HCT116 (cell line): ENCODE results near the gene GP9. TPM values are rescaled to one million over a fixed set of nuclear protein-coding genes. Genes with fewer than 3 reads are reported as not detected.
A peak's percentile ranks its signal among the peaks of the same experiment; 100 is the strongest.

Source experiments
- ATAC-seq: fragments of 200-7000 bp; cut with Tn5 transposase; 2 replicates; pipeline ENCODE4 v1.9.1; 2020; ENCODE audit warnings: mild to moderate bottlenecking, moderate library complexity
- BruUV-seq: library from RNA; stranded (reverse); fragments of 400-500 nt; replicated peaks from 2 replicates; lab custom pipeline; 2021; lab: Mats Ljungman, UMichigan
- CTCF ChIA-PET: fragments of 300-600 bp; sonication (Branson Sonifier 250); formaldehyde crosslinking; loops from one replicate; lab custom pipeline; 2021; ENCODE audit warnings: antibody characterized with exemption; lab: Charles Lee
- POLR2A ChIA-PET: fragments of 300-600, 350-600 bp; sonication (Branson Sonifier 250); formaldehyde crosslinking; loops from one replicate; lab custom pipeline; 2021; ENCODE audit warnings: antibody characterized with exemption; lab: Charles Lee
- RAD21 ChIA-PET, 2 experiments: fragments of 300-600 bp; sonication (Branson Sonifier 250); formaldehyde crosslinking; loops; one replicate each; lab custom pipeline; 2023; ENCODE audit warnings: low total read pairs in 2 of 2; ENCODE audit not compliant: uncharacterized antibody in 2 of 2, unreplicated experiment in 2 of 2, low non-redundant PET in 1 of 2; lab: Charles Lee
- DNase-seq: peaks from one replicate; pipeline ENCODE4 v3.0.0-alpha.2; 2010; ENCODE audit warnings: low read depth, low spot score
- H2AFZ ChIP-seq: fragments of 200-600 bp; shearing (Covaris generic), sonication (generic); 2 replicates; pipeline ENCODE4 v1.6.1; 2017; ENCODE audit warnings: low read depth, mixed run types, mixed read lengths, antibody characterized with exemption, low read length; ENCODE audit not compliant: poor library complexity, severe bottlenecking
- H3K27ac ChIP-seq: 2 replicates; pipeline ENCODE4 v1.5.1; 2012; ENCODE audit warnings: low read depth, low read length
- H3K27me3 ChIP-seq: fragments of 200-600 bp; sonication (generic); 2 replicates; pipeline ENCODE4 v1.6.1; 2016; ENCODE audit warnings: mixed run types, low read length, mixed read lengths; ENCODE audit not compliant: insufficient read depth
- H3K36me3 ChIP-seq, 2 experiments: fragments of 200-500 bp in 1 of 2; fragments of 200-600 bp in 1 of 2; sonication (Bioruptor generic) in 1 of 2; sonication (generic) in 1 of 2; 2 replicates each; pipeline versions ENCODE4 v1.5.1 to v1.6.1; 2014 to 2016; ENCODE audit warnings: low read length in 2 of 2, inconsistent platforms in 1 of 2, mixed read lengths in 1 of 2, mixed run types in 1 of 2; ENCODE audit not compliant: insufficient read depth in 2 of 2, control insufficient read depth in 1 of 2
- H3K4me1 ChIP-seq, 2 experiments: fragments of 200-600 bp in 1 of 2; sonication (generic) in 1 of 2; 2 replicates each; pipeline versions ENCODE4 v1.5.1 to v1.6.1; 2012 to 2017; ENCODE audit warnings: low read length in 2 of 2, inconsistent platforms in 1 of 2, mild to moderate bottlenecking in 1 of 2, mixed read lengths in 1 of 2, mixed run types in 1 of 2, moderate library complexity in 1 of 2; ENCODE audit not compliant: insufficient read depth in 2 of 2, control insufficient read depth in 1 of 2
- H3K4me2 ChIP-seq: fragments of 200-600 bp; sonication (generic); 2 replicates; pipeline ENCODE4 v1.6.1; 2017; ENCODE audit warnings: mixed run types, low read length, mixed read lengths
- H3K4me3 ChIP-seq, 2 experiments: fragments of 200-600 bp in 1 of 2; sonication (generic) in 1 of 2; replicated peaks in 1 of 2; 2 replicates each; pipeline ENCODE4 v1.5.1; 2011 to 2016; ENCODE audit warnings: low read length in 2 of 2, control low read depth in 1 of 2, low read depth in 1 of 2, mild to moderate bottlenecking in 1 of 2, mixed read lengths in 1 of 2, mixed run types in 1 of 2
- H3K79me2 ChIP-seq: fragments of 200-600 bp; sonication (generic); 2 replicates; pipeline ENCODE4 v1.6.1; 2017; ENCODE audit warnings: mild to moderate bottlenecking, mixed run types, low read length, moderate library complexity, mixed read lengths; ENCODE audit not compliant: insufficient read depth
- H3K9ac ChIP-seq: fragments of 200-600 bp; sonication (generic); 2 replicates; pipeline ENCODE4 v1.6.1; 2016; ENCODE audit warnings: low read length, mixed read lengths
- H3K9me2 ChIP-seq: fragments of 200-600 bp; sonication (generic), shearing (Covaris generic); 2 replicates; pipeline ENCODE4 v1.6.1; 2017; ENCODE audit warnings: mixed run types, mild to moderate bottlenecking, moderate library complexity; ENCODE audit not compliant: insufficient read depth
- H3K9me3 ChIP-seq, 2 experiments: fragments of 200-500 bp in 1 of 2; fragments of 200-600 bp in 1 of 2; sonication (Bioruptor generic) in 1 of 2; sonication (generic) in 1 of 2; 2 replicates each; pipeline ENCODE4 v1.6.1; 2014 to 2017; ENCODE audit warnings: low read length in 2 of 2, mixed read lengths in 2 of 2, inconsistent platforms in 1 of 2, low read depth in 1 of 2, mild to moderate bottlenecking in 1 of 2, mixed run types in 1 of 2, moderate library complexity in 1 of 2; ENCODE audit not compliant: control insufficient read depth in 1 of 2, insufficient read depth in 1 of 2
- H4K20me1 ChIP-seq: fragments of 200-600 bp; sonication (generic), shearing (Covaris generic); 2 replicates; pipeline ENCODE4 v1.6.1; 2017; ENCODE audit warnings: mixed run types, mild to moderate bottlenecking, moderate library complexity; ENCODE audit not compliant: insufficient read depth
- CBX3 ChIP-seq: IDR thresholded peaks from 2 replicates; pipeline ENCODE4 v1.6.1; 2012; ENCODE audit warnings: low read depth
- EGR1 ChIP-seq: IDR thresholded peaks from 2 replicates; pipeline ENCODE4 v1.6.1; 2012; ENCODE audit warnings: low read depth
- ELF1 ChIP-seq: IDR thresholded peaks from 2 replicates; pipeline ENCODE4 v1.6.1; 2012; ENCODE audit warnings: low read depth, borderline replicate concordance
- EZH2 ChIP-seq: fragments of 200-600 bp; sonication (generic); IDR thresholded peaks from 2 replicates; pipeline ENCODE4 v1.6.1; 2017; ENCODE audit warnings: antibody characterized with exemption, mixed run types
- EZH2phosphoT487 ChIP-seq: fragments of 200-600 bp; IDR thresholded peaks from 2 replicates; pipeline ENCODE4 v1.6.1; 2018; ENCODE audit warnings: antibody characterized with exemption, borderline replicate concordance
- FOSL1 ChIP-seq: IDR thresholded peaks from 2 replicates; pipeline ENCODE4 v1.6.1; 2012; ENCODE audit warnings: low read depth
- MAX ChIP-seq: IDR thresholded peaks from 2 replicates; pipeline ENCODE4 v1.6.1; 2012
- POLR2A ChIP-seq: IDR thresholded peaks from 2 replicates; pipeline ENCODE4 v1.7.0; 2011; ENCODE audit warnings: borderline replicate concordance; ENCODE audit not compliant: insufficient read depth, insufficient read length; ENCODE audit errors: extremely low read depth
- POLR2AphosphoS5 ChIP-seq: IDR thresholded peaks from 2 replicates; pipeline ENCODE4 v1.6.1; 2011; ENCODE audit warnings: mild to moderate bottlenecking, low read depth, low read length, moderate library complexity
- RAD21 ChIP-seq: IDR thresholded peaks from 2 replicates; pipeline ENCODE4 v1.6.1; 2012; ENCODE audit warnings: low read depth, mild to moderate bottlenecking
- SIN3A ChIP-seq: IDR thresholded peaks from 2 replicates; pipeline ENCODE4 v1.6.1; 2012; ENCODE audit warnings: low read depth
- SP1 ChIP-seq: IDR thresholded peaks from 2 replicates; pipeline ENCODE4 v1.6.1; 2012; ENCODE audit warnings: low read depth
- SRF ChIP-seq: IDR thresholded peaks from 2 replicates; pipeline ENCODE4 v1.6.1; 2012; ENCODE audit warnings: low read depth
- TCF7L2 ChIP-seq: IDR thresholded peaks from 2 replicates; pipeline ENCODE4 v1.7.0; 2011; ENCODE audit warnings: borderline replicate concordance, inconsistent platforms; ENCODE audit not compliant: insufficient read depth, insufficient read length; ENCODE audit errors: extremely low read depth
- ZFX ChIP-seq: fragments of 450-650 bp; IDR thresholded peaks from 2 replicates; pipeline ENCODE4 v1.6.1; 2017
- ZNF274 ChIP-seq: fragments of 200-500 bp; sonication (Bioruptor generic); IDR thresholded peaks from 2 replicates; pipeline ENCODE4 v1.6.1; 2014; ENCODE audit warnings: mild to moderate bottlenecking, low read depth, low read length, inconsistent platforms
- intact Hi-C: fragments of 100-400 bp; cut with micrococcal nuclease; formaldehyde crosslinking; loops from 2 replicates; pipeline ENCODE4 v1.10.0; 2022
- total RNA-seq: library from RNA; stranded (reverse); gene quantifications from one replicate; pipeline ENCODE4 v1.2.1, GENCODE V29; 2021; ENCODE audit not compliant: unreplicated experiment
- TF ChIP-seq, protein P1 (sequence below): IDR thresholded peaks from 2 replicates; pipeline ENCODE4 v1.6.1; 2011; ENCODE audit warnings: mild to moderate bottlenecking, low read length, moderate library complexity; ENCODE audit not compliant: insufficient replicate concordance; ENCODE audit errors: extremely low read depth
- TF ChIP-seq, protein P2 (sequence below), 3 experiments: fragments of 200-600 bp in 1 of 3; sonication (generic) in 1 of 3; IDR thresholded peaks in 2 of 3; conservative IDR thresholded peaks in 1 of 3; 2 replicates each; pipeline ENCODE4 v1.5.1; 2012 to 2017; ENCODE audit warnings: low read depth in 2 of 3, low read length in 2 of 3, antibody characterized with exemption in 1 of 3, borderline replicate concordance in 1 of 3, control low read depth in 1 of 3, mild to moderate bottlenecking in 1 of 3, mixed read lengths in 1 of 3, mixed run types in 1 of 3, moderate library complexity in 1 of 3; ENCODE audit not compliant: insufficient read depth in 1 of 3
- TF ChIP-seq, protein P3 (sequence below): IDR thresholded peaks from 2 replicates; pipeline ENCODE4 v1.6.1; 2012
- TF ChIP-seq, protein P4 (sequence below): IDR thresholded peaks from 2 replicates; pipeline ENCODE4 v1.6.1; 2012; ENCODE audit warnings: low read depth

Gene GP9
- total RNA-seq, 1 experiment from 2014 or later, result not detected

DNA sequence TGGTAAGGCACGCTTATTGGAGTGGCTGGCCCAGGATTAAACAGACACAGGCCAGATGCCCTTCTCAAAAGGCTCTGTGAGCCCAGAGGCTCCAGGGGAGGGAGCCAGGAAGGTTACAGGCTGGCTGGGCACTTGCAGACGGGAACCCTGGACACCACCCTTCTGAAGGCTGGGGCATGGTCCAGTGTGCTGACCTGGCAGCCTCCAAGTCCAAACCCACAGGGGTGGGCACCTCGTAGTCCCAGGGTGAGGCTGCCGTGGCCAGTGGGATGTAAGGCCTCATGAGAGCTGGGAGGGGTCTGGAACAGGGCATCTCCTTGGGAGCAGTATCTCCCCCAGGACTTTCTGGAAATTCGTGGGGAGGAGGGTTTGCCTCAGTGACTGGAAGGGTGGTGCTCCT is 39.9 kb upstream of the GP9 start:
- DNase-seq (no peak), ATAC-seq (no peak)
- Histone ChIP-seq H3K9me2 (no peaks in the 10 kb centered on the region), H3K27ac (no peak overlapping the region), H3K4me2 (peak overlapping the region; percentile 29), H2AFZ (no peak overlapping the region), H3K27me3 (no peaks in the 10 kb centered on the region), H4K20me1 (no peaks in the 10 kb centered on the region), H3K4me1 (peaks cover 21 to 27% of the 10 kb centered on the region in 2 experiments), H3K9me3 (no peaks in the 10 kb centered on the region), H3K36me3 (no peaks in the 10 kb centered on the region), H3K9ac (no peak overlapping the region), H3K79me2 (no peaks in the 10 kb centered on the region), H3K4me3 (no peak overlapping the region)
- ChIA-PET CTCF (interaction anchor here (1.2 kb wide), 1 partner anchor 51 kb away, joined by 4 read pairs; no protein-coding TSS in a partner anchor), RAD21 (no interaction called here), POLR2A (interaction anchor here (0.6 to 0.9 kb wide), 2 partner anchors 17 to 365 kb away, joined by 3 read pairs; no protein-coding TSS in a partner anchor)
- intact Hi-C loops, result loop anchor here (10.0 kb wide), 1 partner anchor 224 kb away; the partner anchor contains the start of gene COPG1
- BruUV-seq, result no TSS peak
- TF ChIP-seq EZH2phosphoT487 (no peak), POLR2A (no peak), ZFX (no peak), SRF (no peak), CBX3 (no peak), RAD21 (no peak), EZH2 (no peak), TCF7L2 (no peak), SIN3A (no peak), FOSL1 (no peak), POLR2AphosphoS5 (no peak), EGR1 (no peak), MAX (no peak), ZNF274 (no peak), ELF1 (no peak), SP1 (no peak)
- TF ChIP-seq, protein P1, sequence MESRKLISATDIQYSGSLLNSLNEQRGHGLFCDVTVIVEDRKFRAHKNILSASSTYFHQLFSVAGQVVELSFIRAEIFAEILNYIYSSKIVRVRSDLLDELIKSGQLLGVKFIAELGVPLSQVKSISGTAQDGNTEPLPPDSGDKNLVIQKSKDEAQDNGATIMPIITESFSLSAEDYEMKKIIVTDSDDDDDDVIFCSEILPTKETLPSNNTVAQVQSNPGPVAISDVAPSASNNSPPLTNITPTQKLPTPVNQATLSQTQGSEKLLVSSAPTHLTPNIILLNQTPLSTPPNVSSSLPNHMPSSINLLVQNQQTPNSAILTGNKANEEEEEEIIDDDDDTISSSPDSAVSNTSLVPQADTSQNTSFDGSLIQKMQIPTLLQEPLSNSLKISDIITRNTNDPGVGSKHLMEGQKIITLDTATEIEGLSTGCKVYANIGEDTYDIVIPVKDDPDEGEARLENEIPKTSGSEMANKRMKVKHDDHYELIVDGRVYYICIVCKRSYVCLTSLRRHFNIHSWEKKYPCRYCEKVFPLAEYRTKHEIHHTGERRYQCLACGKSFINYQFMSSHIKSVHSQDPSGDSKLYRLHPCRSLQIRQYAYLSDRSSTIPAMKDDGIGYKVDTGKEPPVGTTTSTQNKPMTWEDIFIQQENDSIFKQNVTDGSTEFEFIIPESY, result no peak
- TF ChIP-seq, protein P2, sequence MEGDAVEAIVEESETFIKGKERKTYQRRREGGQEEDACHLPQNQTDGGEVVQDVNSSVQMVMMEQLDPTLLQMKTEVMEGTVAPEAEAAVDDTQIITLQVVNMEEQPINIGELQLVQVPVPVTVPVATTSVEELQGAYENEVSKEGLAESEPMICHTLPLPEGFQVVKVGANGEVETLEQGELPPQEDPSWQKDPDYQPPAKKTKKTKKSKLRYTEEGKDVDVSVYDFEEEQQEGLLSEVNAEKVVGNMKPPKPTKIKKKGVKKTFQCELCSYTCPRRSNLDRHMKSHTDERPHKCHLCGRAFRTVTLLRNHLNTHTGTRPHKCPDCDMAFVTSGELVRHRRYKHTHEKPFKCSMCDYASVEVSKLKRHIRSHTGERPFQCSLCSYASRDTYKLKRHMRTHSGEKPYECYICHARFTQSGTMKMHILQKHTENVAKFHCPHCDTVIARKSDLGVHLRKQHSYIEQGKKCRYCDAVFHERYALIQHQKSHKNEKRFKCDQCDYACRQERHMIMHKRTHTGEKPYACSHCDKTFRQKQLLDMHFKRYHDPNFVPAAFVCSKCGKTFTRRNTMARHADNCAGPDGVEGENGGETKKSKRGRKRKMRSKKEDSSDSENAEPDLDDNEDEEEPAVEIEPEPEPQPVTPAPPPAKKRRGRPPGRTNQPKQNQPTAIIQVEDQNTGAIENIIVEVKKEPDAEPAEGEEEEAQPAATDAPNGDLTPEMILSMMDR (IDR thresholded peaks at IDR 0.05 in 2 of 3, conservative IDR thresholded peaks at IDR 0.05 in 1 of 3; ENCODE audit: borderline replicate concordance in 1 of 3, insufficient read depth in 1 of 3, low read depth in 2 of 3, low read length in 2 of 3), result no peak
- TF ChIP-seq, protein P3, sequence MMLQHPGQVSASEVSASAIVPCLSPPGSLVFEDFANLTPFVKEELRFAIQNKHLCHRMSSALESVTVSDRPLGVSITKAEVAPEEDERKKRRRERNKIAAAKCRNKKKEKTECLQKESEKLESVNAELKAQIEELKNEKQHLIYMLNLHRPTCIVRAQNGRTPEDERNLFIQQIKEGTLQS, result no peak
- TF ChIP-seq, protein P4, sequence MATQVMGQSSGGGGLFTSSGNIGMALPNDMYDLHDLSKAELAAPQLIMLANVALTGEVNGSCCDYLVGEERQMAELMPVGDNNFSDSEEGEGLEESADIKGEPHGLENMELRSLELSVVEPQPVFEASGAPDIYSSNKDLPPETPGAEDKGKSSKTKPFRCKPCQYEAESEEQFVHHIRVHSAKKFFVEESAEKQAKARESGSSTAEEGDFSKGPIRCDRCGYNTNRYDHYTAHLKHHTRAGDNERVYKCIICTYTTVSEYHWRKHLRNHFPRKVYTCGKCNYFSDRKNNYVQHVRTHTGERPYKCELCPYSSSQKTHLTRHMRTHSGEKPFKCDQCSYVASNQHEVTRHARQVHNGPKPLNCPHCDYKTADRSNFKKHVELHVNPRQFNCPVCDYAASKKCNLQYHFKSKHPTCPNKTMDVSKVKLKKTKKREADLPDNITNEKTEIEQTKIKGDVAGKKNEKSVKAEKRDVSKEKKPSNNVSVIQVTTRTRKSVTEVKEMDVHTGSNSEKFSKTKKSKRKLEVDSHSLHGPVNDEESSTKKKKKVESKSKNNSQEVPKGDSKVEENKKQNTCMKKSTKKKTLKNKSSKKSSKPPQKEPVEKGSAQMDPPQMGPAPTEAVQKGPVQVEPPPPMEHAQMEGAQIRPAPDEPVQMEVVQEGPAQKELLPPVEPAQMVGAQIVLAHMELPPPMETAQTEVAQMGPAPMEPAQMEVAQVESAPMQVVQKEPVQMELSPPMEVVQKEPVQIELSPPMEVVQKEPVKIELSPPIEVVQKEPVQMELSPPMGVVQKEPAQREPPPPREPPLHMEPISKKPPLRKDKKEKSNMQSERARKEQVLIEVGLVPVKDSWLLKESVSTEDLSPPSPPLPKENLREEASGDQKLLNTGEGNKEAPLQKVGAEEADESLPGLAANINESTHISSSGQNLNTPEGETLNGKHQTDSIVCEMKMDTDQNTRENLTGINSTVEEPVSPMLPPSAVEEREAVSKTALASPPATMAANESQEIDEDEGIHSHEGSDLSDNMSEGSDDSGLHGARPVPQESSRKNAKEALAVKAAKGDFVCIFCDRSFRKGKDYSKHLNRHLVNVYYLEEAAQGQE, result no peak
